ENCODE results near the gene EMILIN3.
"Not testable (repeated sequence)": the region's sequence is repeated elsewhere in the genome, so short reads cannot be mapped to it uniquely, and the experiment has no call there.

Gene EMILIN3

GRCh38 chr20:41318271-41318649, 48.4 kb downstream of the EMILIN3 start:
- DNase-seq (ENCODE audit: low read depth) = no peak
- H3K4me3 ChIP-seq (replicated peaks; ENCODE audit: low read depth, low read length) = peak overlapping the region; percentile 51
- TF ChIP-seq CTCF (IDR thresholded peaks at IDR 0.05; ENCODE audit: low read length, missing control alignments) = no peak

- peak; percentile 97 for DNase-seq (ENCODE audit: low read depth)
- peak within 1 kb of the TSS; percentile 89 for H3K4me3 ChIP-seq (replicated peaks; ENCODE audit: low read depth, low read length)
- no peak for TF ChIP-seq CTCF (IDR thresholded peaks at IDR 0.05; ENCODE audit: low read length, missing control alignments)
Observed at GRCh38 chr20:41317546-41318270, 48.9 kb downstream of the EMILIN3 start, which contains the start of gene ZHX3. TSS of gene ZHX3 (minus strand) at chr20:41317731. CDS start at chr20:41204916, 112,815 bp downstream.

GRCh38 chr20:41316602-41317545, 49.7 kb downstream of the EMILIN3 start:
- DNase-seq (ENCODE audit: low read depth) = peak; percentile 84
- H3K4me3 ChIP-seq (replicated peaks; ENCODE audit: low read depth, low read length) = peak overlapping the region; percentile 89
- no peak for TF ChIP-seq CTCF (IDR thresholded peaks at IDR 0.05; ENCODE audit: low read length, missing control alignments)

GRCh38 chr20:41316051-41316450, 50.6 kb downstream of the EMILIN3 start:
- peak overlapping the region; percentile 89 for H3K4me3 ChIP-seq (replicated peaks; ENCODE audit: low read depth, low read length)
- no peak for DNase-seq (ENCODE audit: low read depth)
- no peak for TF ChIP-seq CTCF (IDR thresholded peaks at IDR 0.05; ENCODE audit: low read length, missing control alignments)

- DNase-seq (ENCODE audit: low read depth) = no peak
- TF ChIP-seq CTCF (IDR thresholded peaks at IDR 0.05; ENCODE audit: low read length, missing control alignments) = no peak
Observed at GRCh38 chr20:41314386-41314785, 52.2 kb downstream of the EMILIN3 start.

GRCh38 chr20:41312009-41312408, 54.6 kb downstream of the EMILIN3 start:
- not testable (repeated sequence) for H3K4me3 ChIP-seq (replicated peaks; ENCODE audit: low read depth, low read length); DNase-seq (ENCODE audit: low read depth)

More at GRCh38 chr20:41314386-41314785, 52.2 kb downstream of the EMILIN3 start:
- H3K4me3 ChIP-seq (replicated peaks; ENCODE audit: low read depth, low read length) = no peak overlapping the region

Measured in fibroblast of pulmonary artery (primary cell).